Fibroblast of lung (primary cell): ENCODE measurements around the gene THUMPD1.
"Not testable (repeated sequence)": the region's sequence is repeated elsewhere in the genome, so short reads cannot be mapped to it uniquely, and the experiment has no call there.

Source experiments
- CTCF ChIP-seq, 2 donors: IDR thresholded peaks in 1 of 2; conservative IDR thresholded peaks in 1 of 2; 1 replicate in 1 of 2; 2 replicates in 1 of 2; pipeline ENCODE4 v1.5.1; 2011 to 2012; ENCODE audit warnings: low read length in 2 of 2, control low read depth in 1 of 2, inconsistent platforms in 1 of 2, low read depth in 1 of 2, mild to moderate bottlenecking in 1 of 2
- EZH2 ChIP-seq: IDR thresholded peaks from 2 replicates; pipeline ENCODE4 v1.5.1; 2012; ENCODE audit warnings: low read length, control low read depth, mild to moderate bottlenecking; ENCODE audit errors: missing control alignments

DNA sequence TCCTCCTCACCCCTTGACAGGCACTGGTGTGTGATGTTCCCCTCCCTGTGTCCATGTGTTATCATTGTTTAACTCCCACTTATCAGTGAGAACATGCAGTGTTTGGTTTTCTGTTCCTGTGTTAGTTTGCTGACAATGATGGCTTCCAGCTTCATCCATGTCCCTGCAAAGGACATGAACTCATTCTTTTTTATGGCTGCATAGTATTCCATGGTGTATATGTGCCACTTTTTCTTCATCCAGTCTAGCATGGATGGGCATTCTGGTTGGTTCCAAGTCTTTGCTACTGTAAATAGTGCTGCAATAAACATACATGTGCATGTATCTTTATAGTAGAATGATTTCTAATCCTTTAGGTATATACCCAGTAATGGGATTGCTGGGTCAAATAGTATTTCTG is 39.9 kb downstream of the THUMPD1 start:
- not testable (repeated sequence) for TF ChIP-seq EZH2; CTCF (conservative IDR thresholded peaks at IDR 0.05 in 1 of 2, IDR thresholded peaks at IDR 0.05 in 1 of 2; ENCODE audit: low read depth in 1 of 2, low read length in 2 of 2)
